Loucy (cell line): Measurements from ENCODE around the gene NDUFAF2.

ENCODE experiments used
- H2AFZ ChIP-seq: fragments of 200-600 bp; sonication (generic); 2 replicates; pipeline ENCODE4 v1.6.0; 2016; ENCODE audit warnings: antibody characterized with exemption, mild to moderate bottlenecking, low read length, moderate library complexity
- H3F3A ChIP-seq: fragments of 200-600 bp; 2 replicates; pipeline ENCODE4 v1.6.0; 2016; ENCODE audit warnings: antibody characterized with exemption, low read depth, mild to moderate bottlenecking
- H3K27me3 ChIP-seq: fragments of 200-600 bp; sonication (generic); 2 replicates; pipeline ENCODE4 v1.6.1; 2014; ENCODE audit warnings: low read length, mild to moderate bottlenecking; ENCODE audit not compliant: insufficient read depth, poor library complexity, severe bottlenecking
- H3K36me3 ChIP-seq: fragments of 200-600 bp; sonication (generic); 2 replicates; pipeline ENCODE4 v1.6.1; 2016; ENCODE audit warnings: low read length; ENCODE audit not compliant: insufficient read depth
- H3K4me1 ChIP-seq: fragments of 200-600 bp; sonication (generic); 2 replicates; pipeline ENCODE4 v1.5.1; 2014; ENCODE audit warnings: low read length, mild to moderate bottlenecking; ENCODE audit not compliant: insufficient read depth, poor library complexity, severe bottlenecking
- H3K4me2 ChIP-seq: fragments of 200-600 bp; sonication (generic); 2 replicates; pipeline ENCODE4 v1.6.0; 2014; ENCODE audit warnings: antibody characterized with exemption, low read length, low read depth, mild to moderate bottlenecking; ENCODE audit not compliant: poor library complexity, severe bottlenecking
- H3K4me3 ChIP-seq: fragments of 200-600 bp; sonication (generic); 2 replicates; pipeline ENCODE4 v1.5.1; 2014; ENCODE audit warnings: low read length, mild to moderate bottlenecking, mixed read lengths; ENCODE audit not compliant: poor library complexity, severe bottlenecking
- H3K79me2 ChIP-seq: fragments of 200-600 bp; sonication (generic); 2 replicates; pipeline ENCODE4 v1.6.1; 2014; ENCODE audit warnings: low read length; ENCODE audit not compliant: insufficient read depth
- H3K9ac ChIP-seq: fragments of 200-600 bp; sonication (generic); 2 replicates; pipeline ENCODE4 v1.6.0; 2014; ENCODE audit warnings: mild to moderate bottlenecking, low read depth, low read length, moderate library complexity; ENCODE audit not compliant: poor library complexity, severe bottlenecking
- H3K9me2 ChIP-seq: fragments of 200-600 bp; sonication (generic); replicated peaks from 2 replicates; pipeline ENCODE4 v1.6.1; 2016; ENCODE audit warnings: low read depth, low read length, mixed read lengths
- H3K9me3 ChIP-seq: fragments of 200-600 bp; sonication (generic); 2 replicates; pipeline ENCODE4 v1.6.1; 2014; ENCODE audit warnings: mild to moderate bottlenecking, antibody characterized with exemption, low read length, low read depth; ENCODE audit not compliant: insufficient read depth
- H4K20me1 ChIP-seq: fragments of 200-600 bp; sonication (generic); 2 replicates; pipeline ENCODE4 v1.6.0; 2014; ENCODE audit warnings: antibody characterized with exemption, low read length, mild to moderate bottlenecking; ENCODE audit not compliant: insufficient read depth, poor library complexity, severe bottlenecking
- CTCF ChIP-seq: fragments of 200-600 bp; sonication (generic); conservative IDR thresholded peaks from 2 replicates; pipeline ENCODE4 v1.5.1; 2014; ENCODE audit warnings: mild to moderate bottlenecking, antibody characterized with exemption, low read length
- EZH2phosphoT487 ChIP-seq: fragments of 200-600 bp; IDR thresholded peaks from 2 replicates; pipeline ENCODE4 v1.6.1; 2018; ENCODE audit warnings: antibody characterized with exemption, mild to moderate bottlenecking, moderate library complexity, borderline replicate concordance

The NDUFAF2 gene

GRCh38 chr5:60929024-60929423 is 16.0 kb upstream of the NDUFAF2 start:
- Histone ChIP-seq H2AFZ (no peak overlapping the region), H3K36me3 (peaks cover 9% of the 10 kb centered on the region; the same call in 1 of the 2 replicates), H3K4me3 (no peak overlapping the region), H4K20me1 (peaks cover 14% of the 10 kb centered on the region), H3K9ac (no peak overlapping the region), H3K4me2 (no peak overlapping the region), H3K9me2 (no peaks in the 10 kb centered on the region), H3F3A (no peaks in the 10 kb centered on the region), H3K27me3 (peaks cover 29% of the 10 kb centered on the region), H3K4me1 (no peaks in the 10 kb centered on the region), H3K79me2 (no peaks in the 10 kb centered on the region), H3K9me3 (no peaks in the 10 kb centered on the region)
- no peak for TF ChIP-seq EZH2phosphoT487
- peak; percentile 53 for TF ChIP-seq CTCF

- Histone ChIP-seq H3K4me3 (peak overlapping the region; percentile 87), H3K36me3 (0 out of 2 replicates have a peak, but pooled peaks cover under 1% of the 10 kb centered on the region), H3K9ac (no peak overlapping the region), H4K20me1 (no peaks in the 10 kb centered on the region), H3K9me2 (no peaks in the 10 kb centered on the region), H3F3A (no peaks in the 10 kb centered on the region), H3K9me3 (peaks cover 2% of the 10 kb centered on the region; the same call in 1 of the 2 replicates), H3K27me3 (no peaks in the 10 kb centered on the region), H2AFZ (no peak overlapping the region), H3K4me1 (peaks cover 19% of the 10 kb centered on the region), H3K4me2 (peak overlapping the region; percentile 95), H3K79me2 (peaks cover 35% of the 10 kb centered on the region)
- no peak for TF ChIP-seq EZH2phosphoT487
- TF ChIP-seq CTCF, result no peak
Observed at GRCh38 chr5:60943624-60944023, 1.4 kb upstream of the NDUFAF2 start.

- Histone ChIP-seq H4K20me1 (no peaks in the 10 kb centered on the region), H3K79me2 (peaks cover 35% of the 10 kb centered on the region), H3F3A (no peaks in the 10 kb centered on the region), H3K36me3 (no peaks in the 10 kb centered on the region), H3K9me3 (peaks cover 3% of the 10 kb centered on the region; the same call in 1 of the 2 replicates), H3K4me3 (peak overlapping the region; percentile 87), H3K27me3 (no peaks in the 10 kb centered on the region), H3K9me2 (no peaks in the 10 kb centered on the region), H3K4me1 (peaks cover 19% of the 10 kb centered on the region), H2AFZ (peak overlapping the region; percentile 99), H3K9ac (peak overlapping the region; percentile 75), H3K4me2 (peak overlapping the region; percentile 78)
- no peak for TF ChIP-seq EZH2phosphoT487
- TF ChIP-seq CTCF, result no peak
Observed at GRCh38 chr5:60945813-60946187, 795 bp downstream of the NDUFAF2 start.
